Pancreas (tissue), 10 donors: Measurements from ENCODE around the gene MPP7. TPM values are rescaled to one million over a fixed set of nuclear protein-coding genes. Genes with fewer than 3 reads are reported as not detected.

Experiments
- ATAC-seq, 4 donors: fragments of 200-7000 bp; cut with Tn5 transposase; one replicate each; pipeline versions ENCODE4 v1.8.0 to v1.9.1; 2020; ENCODE audit warnings: mild to moderate bottlenecking in 4 of 4, moderate library complexity in 4 of 4
- DNase-seq, 6 donors: peaks; one replicate each; pipeline ENCODE4 v3.0.0-alpha.2; 2020
- FAIRE-seq: peaks from 2 replicates; lab custom pipeline; 2012; peaks lifted over from hg19 to GRCh38; lab: Jason Lieb, UNC
- H3K27ac ChIP-seq, 4 donors: fragments of 200-600 bp; sonication (generic); 1 replicate in 3 of 4; 2 replicates in 1 of 4; pipeline versions ENCODE4 v1.5.0 to v1.8.0; 2020
- H3K27me3 ChIP-seq, 4 donors: fragments of 200-600 bp; one replicate each; pipeline ENCODE4 v1.8.0; 2021
- H3K36me3 ChIP-seq, 3 donors: fragments of 200-600 bp; sonication (generic) in 1 of 3; one replicate each; pipeline versions ENCODE4 v1.5.0 to v1.8.0; 2020 to 2021
- H3K4me1 ChIP-seq, 3 donors: fragments of 200-600 bp; one replicate each; pipeline ENCODE4 v1.8.0; 2021
- H3K4me3 ChIP-seq, 4 donors: fragments of 200-600 bp; sonication (generic) in 2 of 4; one replicate each; pipeline versions ENCODE4 v1.5.0 to v1.8.0; 2020 to 2021
- H3K9me3 ChIP-seq, 4 donors: fragments of 200-600 bp; one replicate each; pipeline ENCODE4 v1.8.0; 2021
- CTCF ChIP-seq, 4 donors: fragments of 200-600 bp; sonication (generic) in 3 of 4; IDR thresholded peaks; one replicate each; pipeline versions ENCODE4 v1.5.0 to v1.8.0; 2021; ENCODE audit warnings: antibody characterized with exemption in 4 of 4
- WGBS, 2 donors: extraction: QIAGEN DNeasy Blood & Tissue Kit; methylation state at CpG; one replicate each; pipeline ENCODE4 v1.1.7; 2013; 5-methylcytosine and 5-hydroxymethylcytosine counted together
- intact Hi-C, 3 donors: fragments of 100-400 bp; cut with DNase I; formaldehyde crosslinking; loops; one replicate each; pipeline versions ENCODE4 v1.11.1 to v1.14.2; 2022
- polyA plus RNA-seq, 2 donors: library from polyadenylated mRNA; stranded (reverse); fragments of 200-250 nt; gene quantifications; one replicate each; pipeline ENCODE4 v1.2.3, GENCODE V29; 2013
- total RNA-seq, 6 donors: library from RNA; stranded (reverse); fragmentation: NEBNext Ultra II Directional in 4 of 6; extraction: Animal tissue kit (Norgen Biotek cat#: 25700) in 4 of 6; gene quantifications; one replicate each; pipeline versions ENCODE4 v1.2.1 to v1.2.4, GENCODE V29; 2021 to 2023
- donor health status: healthy with polysubstance abuse.
- donor health status: DM: no; HTN: no; CAD: no; lungs with moderate emphysema.
- donor health status: DM: no; HTN: no; CAD: no.
- donor health status: control.
- donor health status: control.
- donor health status: Bipolar disorder and iron deficiency.
- donor health status: DM: yes; HTN: yes; CAD: no.
- donor health status: DM: no; HTN: no; CAD: no.
- donor health status: DM: no; HTN: no; CAD: no.
- donor health status: DM: yes; HTN: yes; CAD: no.

MPP7 gene
- total and polyA plus RNA-seq, 8 donors: 2.8 to 21.6 (median 14.6) TPM

- intact Hi-C loops: no loop called here
- FAIRE-seq: no peak
- Histone ChIP-seq H3K4me1 (peaks cover 5 to 21% (median 11%) of the 10 kb centered on the region in 3 donors), H3K4me3 (no peak overlapping the region), H3K27ac (no peak overlapping the region), H3K9me3 (no peaks in the 10 kb centered on the region), H3K36me3 (no peaks in the 10 kb centered on the region), H3K27me3 (no peaks in the 10 kb centered on the region)
- TF ChIP-seq CTCF (IDR thresholded peaks at IDR 0.05): no peak
- ATAC-seq: no peak
- WGBS, 2 donors: 78 to 80% methylated on average over 7 of the region's 7 CpGs
- DNase-seq: no peak
Observed at GRCh38 chr10:28317760-28318159, 14.9 kb upstream of the MPP7 start.

GRCh38 chr10:28316696-28317095 is 13.8 kb upstream of the MPP7 start:
- 85 to 88% methylated on average over 5 of the region's 5 CpGs for WGBS, 2 donors
- ATAC-seq: no peak
- H3K9me3 ChIP-seq: no peaks in the 10 kb centered on the region
- no peak overlapping the region for H3K4me3 ChIP-seq
- no peak overlapping the region for H3K27ac ChIP-seq
- no peak for DNase-seq
- intact Hi-C loops: no loop called here
- FAIRE-seq: no peak
- H3K27me3 ChIP-seq: no peaks in the 10 kb centered on the region
- H3K4me1 ChIP-seq: peaks cover 5 to 15% (median 7%) of the 10 kb centered on the region in 3 donors
- TF ChIP-seq CTCF (IDR thresholded peaks at IDR 0.05): no peak
- no peaks in the 10 kb centered on the region for H3K36me3 ChIP-seq

GRCh38 chr10:28315140-28315539 is 12.3 kb upstream of the MPP7 start:
- ATAC-seq (no peak), FAIRE-seq (no peak)

GRCh38 chr10:28314211-28314610 is 11.3 kb upstream of the MPP7 start:
- H3K27me3 ChIP-seq: no peaks in the 10 kb centered on the region
- intact Hi-C loops: no loop called here
- no peak overlapping the region for H3K27ac ChIP-seq
- no peaks in the 10 kb centered on the region for H3K36me3 ChIP-seq
- no peak for TF ChIP-seq CTCF (IDR thresholded peaks at IDR 0.05)
- H3K4me1 ChIP-seq: peaks cover 0 to 10% (median 7%) of the 10 kb centered on the region in 3 donors
- FAIRE-seq: no peak
- H3K4me3 ChIP-seq: no peak overlapping the region
- no peak for DNase-seq
- 82 to 83% methylated on average over 5 of the region's 5 CpGs for WGBS, 2 donors
- ATAC-seq: no peak
- no peaks in the 10 kb centered on the region for H3K9me3 ChIP-seq

More at GRCh38 chr10:28315140-28315539, 12.3 kb upstream of the MPP7 start:
- no peak overlapping the region for H3K27ac ChIP-seq
- H3K9me3 ChIP-seq: no peaks in the 10 kb centered on the region
- H3K27me3 ChIP-seq: no peaks in the 10 kb centered on the region
- H3K4me3 ChIP-seq: no peak overlapping the region
- peaks cover 0 to 15% (median 9%) of the 10 kb centered on the region in 3 donors for H3K4me1 ChIP-seq
- intact Hi-C loops: no loop called here
- no peaks in the 10 kb centered on the region for H3K36me3 ChIP-seq
- TF ChIP-seq CTCF (IDR thresholded peaks at IDR 0.05): no peak
- DNase-seq: no peak
- WGBS, 2 donors: 84 to 88% methylated on average over 4 of the region's 4 CpGs

- Histone ChIP-seq H3K36me3 (no peaks in the 10 kb centered on the region), H3K9me3 (no peaks in the 10 kb centered on the region), H3K27me3 (no peaks in the 10 kb centered on the region), H3K4me3 (no peak overlapping the region), H3K4me1 (peaks cover 0 to 10% (median 7%) of the 10 kb centered on the region in 3 donors), H3K27ac (no peak overlapping the region)
- FAIRE-seq (no peak), ATAC-seq (no peak), DNase-seq (no peak)
- WGBS, 2 donors: 73 to 78% methylated on average over 6 of the region's 6 CpGs
- no peak for TF ChIP-seq CTCF (IDR thresholded peaks at IDR 0.05)
- intact Hi-C loops: no loop called here
Observed at GRCh38 chr10:28312572-28312971, 9.7 kb upstream of the MPP7 start.
